HepG2 (cell line): ENCODE data around the gene CERS4. TPM values are rescaled to one million over a fixed set of nuclear protein-coding genes. Genes with fewer than 3 reads are reported as not detected.

Experiments used
- ELF4 ChIP-seq: sonication (generic); formaldehyde crosslinking; IDR thresholded peaks from 2 replicates; pipeline ENCODE4 v1.5.0; 2020; ENCODE audit warnings: missing genetic modification reagents, mild to moderate bottlenecking, moderate library complexity, borderline replicate concordance
- FOXA3 ChIP-seq: IDR thresholded peaks from 2 replicates; pipeline ENCODE4 v1.6.1; 2016; ENCODE audit warnings: missing genetic modification reagents, missing compliant biosample characterization
- KDM4B ChIP-seq: sonication (generic); formaldehyde crosslinking; IDR thresholded peaks from 2 replicates; pipeline ENCODE4 v1.4.0; 2020; ENCODE audit warnings: missing genetic modification reagents
- MTA3 ChIP-seq: sonication (generic); formaldehyde crosslinking; IDR thresholded peaks from 2 replicates; pipeline ENCODE4 v1.4.0; 2020; ENCODE audit warnings: missing genetic modification reagents
- MYC ChIP-seq: sonication (generic); formaldehyde crosslinking; IDR thresholded peaks from 2 replicates; pipeline ENCODE4 v1.9.0; 2021; ENCODE audit warnings: missing genetic modification reagents, borderline replicate concordance
- SAFB2 ChIP-seq: sonication (generic); formaldehyde crosslinking; IDR thresholded peaks from 2 replicates; pipeline ENCODE4 v1.5.1; 2020; ENCODE audit warnings: missing genetic modification reagents, low read depth, mild to moderate bottlenecking, borderline replicate concordance
- SMAD1 ChIP-seq: sonication (generic); formaldehyde crosslinking; IDR thresholded peaks from 2 replicates; pipeline ENCODE4 v1.4.0; 2020; ENCODE audit warnings: missing genetic modification reagents, low read depth, mild to moderate bottlenecking, borderline replicate concordance
- SMYD3 ChIP-seq: sonication (generic); formaldehyde crosslinking; IDR thresholded peaks from 2 replicates; pipeline ENCODE4 v1.8.1; 2023; ENCODE audit warnings: mild to moderate bottlenecking, missing genetic modification reagents
- YEATS4 ChIP-seq: sonication (generic); formaldehyde crosslinking; IDR thresholded peaks from 2 replicates; pipeline ENCODE4 v1.4.0; 2020; ENCODE audit warnings: missing genetic modification reagents, borderline replicate concordance
- ZC3H13 ChIP-seq: sonication (generic); formaldehyde crosslinking; IDR thresholded peaks from 2 replicates; pipeline ENCODE4 v1.8.1; 2023; ENCODE audit warnings: mild to moderate bottlenecking, missing genetic modification reagents, moderate library complexity
- ZNF17 ChIP-seq: sonication (generic); formaldehyde crosslinking; IDR thresholded peaks from 2 replicates; pipeline ENCODE4 v1.5.0; 2020; ENCODE audit warnings: mild to moderate bottlenecking, missing genetic modification reagents
- ZNF816 ChIP-seq: sonication (generic); formaldehyde crosslinking; IDR thresholded peaks from 2 replicates; pipeline ENCODE4 v1.8.0; 2022; ENCODE audit warnings: missing genetic modification reagents, mild to moderate bottlenecking, borderline replicate concordance
- polyA plus RNA-seq, 8 experiments: library from polyadenylated mRNA; depleted of rRNA in 3 of 8; stranded (reverse) in 7 of 8; unstranded in 1 of 8; fragments of >200 nt; fragmentation: Illumina TruSeq in 4 of 8; extraction: Trizol in 4 of 8; gene quantifications; 2 replicates each; pipeline versions ENCODE4 v1.2.1 to v1.2.3, GENCODE V29; 2011 to 2016; ENCODE audit warnings: low read depth in 4 of 8, missing spikeins in 1 of 8, mixed read lengths in 1 of 8; ENCODE audit not compliant: insufficient read depth in 1 of 8
- total RNA-seq, 5 experiments: library from RNA; depleted of rRNA; stranded (reverse); fragments of >200 nt; fragmentation: Illumina TruSeq; extraction: Trizol; gene quantifications; 2 replicates each; pipeline ENCODE4 v1.2.3, GENCODE V29; 2016; ENCODE audit warnings: low read depth in 1 of 5
- TF ChIP-seq, protein P1 (sequence below): IDR thresholded peaks from 2 replicates; pipeline ENCODE4 v1.6.1; 2012; ENCODE audit warnings: low read length, improper control_type of control experiment
- TF ChIP-seq, protein P2 (sequence below): sonication (generic); formaldehyde crosslinking; IDR thresholded peaks from 2 replicates; pipeline ENCODE4 v1.5.1; 2020; ENCODE audit warnings: mild to moderate bottlenecking, missing genetic modification reagents, moderate library complexity
- TF ChIP-seq, protein P3 (sequence below): sonication (generic); formaldehyde crosslinking; IDR thresholded peaks from 2 replicates; pipeline ENCODE4 v1.5.0; 2020; ENCODE audit warnings: mild to moderate bottlenecking, missing genetic modification reagents, moderate library complexity

The CERS4 gene
- total and polyA plus RNA-seq, 2 of the 13 experiments (the other 11 are each of a cell fraction or from before 2014, with no cell fraction given), result 74.7 to 83.5 TPM

GRCh38 chr19:8240274-8241229 is 31.4 kb downstream of the CERS4 start (continued):
- no peak for TF ChIP-seq ELF4 (CRISPR knock-in tag)
- no peak for TF ChIP-seq ZNF17 (CRISPR knock-in tag)
- TF ChIP-seq KDM4B (CRISPR knock-in tag), result 0 out of 2 replicates have a peak, but pooled peaks have one; percentile 33
- no peak for TF ChIP-seq ZNF816 (CRISPR knock-in tag)
- TF ChIP-seq YEATS4 (CRISPR knock-in tag), result peak; percentile 45; the same call in 1 of the 2 replicates
- no peak for TF ChIP-seq MTA3
- TF ChIP-seq MYC, result peak; percentile 81; the same call in 1 of the 2 replicates
- TF ChIP-seq, protein P1, sequence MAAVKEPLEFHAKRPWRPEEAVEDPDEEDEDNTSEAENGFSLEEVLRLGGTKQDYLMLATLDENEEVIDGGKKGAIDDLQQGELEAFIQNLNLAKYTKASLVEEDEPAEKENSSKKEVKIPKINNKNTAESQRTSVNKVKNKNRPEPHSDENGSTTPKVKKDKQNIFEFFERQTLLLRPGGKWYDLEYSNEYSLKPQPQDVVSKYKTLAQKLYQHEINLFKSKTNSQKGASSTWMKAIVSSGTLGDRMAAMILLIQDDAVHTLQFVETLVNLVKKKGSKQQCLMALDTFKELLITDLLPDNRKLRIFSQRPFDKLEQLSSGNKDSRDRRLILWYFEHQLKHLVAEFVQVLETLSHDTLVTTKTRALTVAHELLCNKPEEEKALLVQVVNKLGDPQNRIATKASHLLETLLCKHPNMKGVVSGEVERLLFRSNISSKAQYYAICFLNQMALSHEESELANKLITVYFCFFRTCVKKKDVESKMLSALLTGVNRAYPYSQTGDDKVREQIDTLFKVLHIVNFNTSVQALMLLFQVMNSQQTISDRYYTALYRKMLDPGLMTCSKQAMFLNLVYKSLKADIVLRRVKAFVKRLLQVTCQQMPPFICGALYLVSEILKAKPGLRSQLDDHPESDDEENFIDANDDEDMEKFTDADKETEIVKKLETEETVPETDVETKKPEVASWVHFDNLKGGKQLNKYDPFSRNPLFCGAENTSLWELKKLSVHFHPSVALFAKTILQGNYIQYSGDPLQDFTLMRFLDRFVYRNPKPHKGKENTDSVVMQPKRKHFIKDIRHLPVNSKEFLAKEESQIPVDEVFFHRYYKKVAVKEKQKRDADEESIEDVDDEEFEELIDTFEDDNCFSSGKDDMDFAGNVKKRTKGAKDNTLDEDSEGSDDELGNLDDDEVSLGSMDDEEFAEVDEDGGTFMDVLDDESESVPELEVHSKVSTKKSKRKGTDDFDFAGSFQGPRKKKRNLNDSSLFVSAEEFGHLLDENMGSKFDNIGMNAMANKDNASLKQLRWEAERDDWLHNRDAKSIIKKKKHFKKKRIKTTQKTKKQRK, result no peak
- TF ChIP-seq FOXA3 (CRISPR knock-in tag), result peak; percentile 64
- no peak for TF ChIP-seq SMAD1 (CRISPR knock-in tag)
- TF ChIP-seq SAFB2 (CRISPR knock-in tag), result no peak
- TF ChIP-seq SMYD3, result peak; percentile 60; the same call in 1 of the 2 replicates
- peak; percentile 25; the same call in 1 of the 2 replicates for TF ChIP-seq ZC3H13 (CRISPR knock-in tag)
- TF ChIP-seq, protein P2, sequence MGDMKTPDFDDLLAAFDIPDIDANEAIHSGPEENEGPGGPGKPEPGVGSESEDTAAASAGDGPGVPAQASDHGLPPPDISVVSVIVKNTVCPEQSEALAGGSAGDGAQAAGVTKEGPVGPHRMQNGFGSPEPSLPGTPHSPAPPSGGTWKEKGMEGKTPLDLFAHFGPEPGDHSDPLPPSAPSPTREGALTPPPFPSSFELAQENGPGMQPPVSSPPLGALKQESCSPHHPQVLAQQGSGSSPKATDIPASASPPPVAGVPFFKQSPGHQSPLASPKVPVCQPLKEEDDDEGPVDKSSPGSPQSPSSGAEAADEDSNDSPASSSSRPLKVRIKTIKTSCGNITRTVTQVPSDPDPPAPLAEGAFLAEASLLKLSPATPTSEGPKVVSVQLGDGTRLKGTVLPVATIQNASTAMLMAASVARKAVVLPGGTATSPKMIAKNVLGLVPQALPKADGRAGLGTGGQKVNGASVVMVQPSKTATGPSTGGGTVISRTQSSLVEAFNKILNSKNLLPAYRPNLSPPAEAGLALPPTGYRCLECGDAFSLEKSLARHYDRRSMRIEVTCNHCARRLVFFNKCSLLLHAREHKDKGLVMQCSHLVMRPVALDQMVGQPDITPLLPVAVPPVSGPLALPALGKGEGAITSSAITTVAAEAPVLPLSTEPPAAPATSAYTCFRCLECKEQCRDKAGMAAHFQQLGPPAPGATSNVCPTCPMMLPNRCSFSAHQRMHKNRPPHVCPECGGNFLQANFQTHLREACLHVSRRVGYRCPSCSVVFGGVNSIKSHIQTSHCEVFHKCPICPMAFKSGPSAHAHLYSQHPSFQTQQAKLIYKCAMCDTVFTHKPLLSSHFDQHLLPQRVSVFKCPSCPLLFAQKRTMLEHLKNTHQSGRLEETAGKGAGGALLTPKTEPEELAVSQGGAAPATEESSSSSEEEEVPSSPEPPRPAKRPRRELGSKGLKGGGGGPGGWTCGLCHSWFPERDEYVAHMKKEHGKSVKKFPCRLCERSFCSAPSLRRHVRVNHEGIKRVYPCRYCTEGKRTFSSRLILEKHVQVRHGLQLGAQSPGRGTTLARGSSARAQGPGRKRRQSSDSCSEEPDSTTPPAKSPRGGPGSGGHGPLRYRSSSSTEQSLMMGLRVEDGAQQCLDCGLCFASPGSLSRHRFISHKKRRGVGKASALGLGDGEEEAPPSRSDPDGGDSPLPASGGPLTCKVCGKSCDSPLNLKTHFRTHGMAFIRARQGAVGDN (CRISPR knock-in tag), result peak; percentile 97
- TF ChIP-seq, protein P3, sequence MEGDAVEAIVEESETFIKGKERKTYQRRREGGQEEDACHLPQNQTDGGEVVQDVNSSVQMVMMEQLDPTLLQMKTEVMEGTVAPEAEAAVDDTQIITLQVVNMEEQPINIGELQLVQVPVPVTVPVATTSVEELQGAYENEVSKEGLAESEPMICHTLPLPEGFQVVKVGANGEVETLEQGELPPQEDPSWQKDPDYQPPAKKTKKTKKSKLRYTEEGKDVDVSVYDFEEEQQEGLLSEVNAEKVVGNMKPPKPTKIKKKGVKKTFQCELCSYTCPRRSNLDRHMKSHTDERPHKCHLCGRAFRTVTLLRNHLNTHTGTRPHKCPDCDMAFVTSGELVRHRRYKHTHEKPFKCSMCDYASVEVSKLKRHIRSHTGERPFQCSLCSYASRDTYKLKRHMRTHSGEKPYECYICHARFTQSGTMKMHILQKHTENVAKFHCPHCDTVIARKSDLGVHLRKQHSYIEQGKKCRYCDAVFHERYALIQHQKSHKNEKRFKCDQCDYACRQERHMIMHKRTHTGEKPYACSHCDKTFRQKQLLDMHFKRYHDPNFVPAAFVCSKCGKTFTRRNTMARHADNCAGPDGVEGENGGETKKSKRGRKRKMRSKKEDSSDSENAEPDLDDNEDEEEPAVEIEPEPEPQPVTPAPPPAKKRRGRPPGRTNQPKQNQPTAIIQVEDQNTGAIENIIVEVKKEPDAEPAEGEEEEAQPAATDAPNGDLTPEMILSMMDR, result no peak
